Measurements from ENCODE around the gene EYA2.

DNA sequence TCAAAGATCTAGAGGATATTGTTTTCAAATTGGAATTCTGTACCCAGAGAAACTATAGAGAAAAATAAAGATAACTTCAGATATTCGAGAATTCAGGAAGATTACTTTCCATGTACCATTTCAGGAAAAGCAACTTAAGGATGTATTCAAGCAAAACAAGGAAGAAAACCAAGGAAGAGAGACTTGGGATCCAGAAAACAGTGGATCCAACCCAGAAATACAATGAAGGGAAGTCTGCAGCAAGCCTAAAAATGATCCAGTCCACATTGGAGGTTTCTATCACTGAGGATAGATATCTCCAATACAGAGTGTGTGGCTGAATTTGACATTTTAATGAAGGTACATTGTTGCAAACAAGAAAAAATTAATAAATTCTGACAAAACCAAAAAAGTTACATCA, 201.0 kb downstream of the EYA2 start:
- TF ChIP-seq, protein P1, sequence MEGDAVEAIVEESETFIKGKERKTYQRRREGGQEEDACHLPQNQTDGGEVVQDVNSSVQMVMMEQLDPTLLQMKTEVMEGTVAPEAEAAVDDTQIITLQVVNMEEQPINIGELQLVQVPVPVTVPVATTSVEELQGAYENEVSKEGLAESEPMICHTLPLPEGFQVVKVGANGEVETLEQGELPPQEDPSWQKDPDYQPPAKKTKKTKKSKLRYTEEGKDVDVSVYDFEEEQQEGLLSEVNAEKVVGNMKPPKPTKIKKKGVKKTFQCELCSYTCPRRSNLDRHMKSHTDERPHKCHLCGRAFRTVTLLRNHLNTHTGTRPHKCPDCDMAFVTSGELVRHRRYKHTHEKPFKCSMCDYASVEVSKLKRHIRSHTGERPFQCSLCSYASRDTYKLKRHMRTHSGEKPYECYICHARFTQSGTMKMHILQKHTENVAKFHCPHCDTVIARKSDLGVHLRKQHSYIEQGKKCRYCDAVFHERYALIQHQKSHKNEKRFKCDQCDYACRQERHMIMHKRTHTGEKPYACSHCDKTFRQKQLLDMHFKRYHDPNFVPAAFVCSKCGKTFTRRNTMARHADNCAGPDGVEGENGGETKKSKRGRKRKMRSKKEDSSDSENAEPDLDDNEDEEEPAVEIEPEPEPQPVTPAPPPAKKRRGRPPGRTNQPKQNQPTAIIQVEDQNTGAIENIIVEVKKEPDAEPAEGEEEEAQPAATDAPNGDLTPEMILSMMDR (optimal IDR thresholded peaks at IDR 0.05 in 1 of 3, IDR thresholded peaks at IDR 0.05 in 1 of 3, conservative IDR thresholded peaks at IDR 0.05 in 1 of 3; ENCODE audit: extremely low read depth in 1 of 3, insufficient read depth in 2 of 3, low read length in 3 of 3): no peak
- TF ChIP-seq EZH2 (IDR thresholded peaks at IDR 0.05; ENCODE audit: low read length): no peak
